HT-29 (cell line): Measurements from ENCODE around the gene FCSK. TPM values are rescaled to one million over a fixed set of nuclear protein-coding genes. Genes with fewer than 3 reads are reported as not detected.
A peak's percentile ranks its signal among the peaks of the same experiment; 100 is the strongest.
"Not testable (repeated sequence)": the region's sequence is repeated elsewhere in the genome, so short reads cannot be mapped to it uniquely, and the experiment has no call there.

Source experiments
- DNase-seq: peaks from one replicate; pipeline ENCODE4 v3.0.0-alpha.2; 2015; ENCODE audit warnings: low spot score
- total RNA-seq: library from RNA; depleted of rRNA; stranded (reverse); fragments of >200 nt; shearing (Covaris generic); gene quantifications from 2 replicates; pipeline ENCODE4 v1.2.3, GENCODE V29; 2014; rRNA removed

Gene FCSK
- 21.4 and 25.6 TPM in 2 replicates for total RNA-seq

- DNase-seq = peak; percentile 74
Observed at GRCh38 chr16:70454222-70455034, at the start of gene FCSK. FCSK (plus strand) TSS chr16:70454595; CDS start chr16:70463191, 8,596 bp downstream.

- DNase-seq = not testable (repeated sequence)
Observed at GRCh38 chr16:70406104-70406503, 48.3 kb upstream of the FCSK start.

GRCh38 chr16:70407811-70408274 lies 46.6 kb upstream of the FCSK start:
- DNase-seq = no peak

- DNase-seq = no peak
Observed at GRCh38 chr16:70410734-70411133, 43.7 kb upstream of the FCSK start.

- no peak for DNase-seq
Observed at GRCh38 chr16:70412385-70412784, 42.0 kb upstream of the FCSK start.

GRCh38 chr16:70413572-70413971 lies 40.8 kb upstream of the FCSK start:
- not testable (repeated sequence) for DNase-seq

GRCh38 chr16:70416748-70417616 lies 37.4 kb upstream of the FCSK start:
- DNase-seq = no peak

- no peak for DNase-seq
Observed at GRCh38 chr16:70417661-70418060, 36.7 kb upstream of the FCSK start.

GRCh38 chr16:70418274-70418992 lies 36.0 kb upstream of the FCSK start:
- no peak for DNase-seq

- no peak for DNase-seq
Observed at GRCh38 chr16:70418993-70419318, 35.4 kb upstream of the FCSK start.

GRCh38 chr16:70419384-70420327 lies 34.7 kb upstream of the FCSK start:
- DNase-seq = no peak

- no peak for DNase-seq
Observed at GRCh38 chr16:70421014-70421413, 33.4 kb upstream of the FCSK start.

- DNase-seq = no peak
Observed at GRCh38 chr16:70421473-70422311, 32.7 kb upstream of the FCSK start.

- DNase-seq = no peak
Observed at GRCh38 chr16:70422543-70422942, 31.9 kb upstream of the FCSK start.

GRCh38 chr16:70427786-70428177 lies 26.6 kb upstream of the FCSK start:
- no peak for DNase-seq

GRCh38 chr16:70428178-70428998 lies 26.0 kb upstream of the FCSK start:
- DNase-seq = peak; percentile 89

- DNase-seq = no peak
Observed at GRCh38 chr16:70429888-70430666, 24.3 kb upstream of the FCSK start.
